ENCODE measurements around the gene SYNJ2.

DNA sequence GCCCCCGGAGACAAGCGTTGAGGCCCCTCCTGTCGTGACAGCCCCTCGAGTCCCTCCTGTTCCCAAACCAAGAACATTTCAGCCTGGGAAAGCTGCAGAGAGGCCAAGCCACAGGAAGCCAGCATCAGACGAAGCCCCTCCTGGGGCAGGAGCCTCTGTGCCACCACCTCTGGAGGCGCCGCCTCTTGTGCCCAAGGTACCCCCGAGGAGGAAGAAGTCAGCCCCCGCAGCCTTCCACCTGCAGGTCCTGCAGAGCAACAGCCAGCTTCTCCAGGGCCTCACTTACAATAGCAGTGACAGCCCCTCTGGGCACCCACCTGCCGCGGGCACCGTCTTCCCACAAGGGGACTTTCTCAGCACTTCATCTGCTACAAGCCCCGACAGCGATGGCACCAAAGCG, 114.0 kb downstream of the SYNJ2 start:
- TF ChIP-seq, protein P1, sequence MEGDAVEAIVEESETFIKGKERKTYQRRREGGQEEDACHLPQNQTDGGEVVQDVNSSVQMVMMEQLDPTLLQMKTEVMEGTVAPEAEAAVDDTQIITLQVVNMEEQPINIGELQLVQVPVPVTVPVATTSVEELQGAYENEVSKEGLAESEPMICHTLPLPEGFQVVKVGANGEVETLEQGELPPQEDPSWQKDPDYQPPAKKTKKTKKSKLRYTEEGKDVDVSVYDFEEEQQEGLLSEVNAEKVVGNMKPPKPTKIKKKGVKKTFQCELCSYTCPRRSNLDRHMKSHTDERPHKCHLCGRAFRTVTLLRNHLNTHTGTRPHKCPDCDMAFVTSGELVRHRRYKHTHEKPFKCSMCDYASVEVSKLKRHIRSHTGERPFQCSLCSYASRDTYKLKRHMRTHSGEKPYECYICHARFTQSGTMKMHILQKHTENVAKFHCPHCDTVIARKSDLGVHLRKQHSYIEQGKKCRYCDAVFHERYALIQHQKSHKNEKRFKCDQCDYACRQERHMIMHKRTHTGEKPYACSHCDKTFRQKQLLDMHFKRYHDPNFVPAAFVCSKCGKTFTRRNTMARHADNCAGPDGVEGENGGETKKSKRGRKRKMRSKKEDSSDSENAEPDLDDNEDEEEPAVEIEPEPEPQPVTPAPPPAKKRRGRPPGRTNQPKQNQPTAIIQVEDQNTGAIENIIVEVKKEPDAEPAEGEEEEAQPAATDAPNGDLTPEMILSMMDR (IDR thresholded peaks at IDR 0.05; ENCODE audit: poor library complexity, severe bottlenecking), result no peak
- TF ChIP-seq RAD21 (conservative IDR thresholded peaks at IDR 0.05), result no peak

Measured in neural cell (in vitro differentiated cells).